H1 (cell line): ENCODE measurements around the gene DLX4. TPM values are rescaled to one million over a fixed set of nuclear protein-coding genes. Genes with fewer than 3 reads are reported as not detected.

Experiments used
- EP300 ChIP-seq, 2 experiments: IDR thresholded peaks; 1 replicate in 1 of 2; 2 replicates in 1 of 2; pipeline ENCODE4 v1.6.1; 2011 to 2012; ENCODE audit warnings: low read depth in 2 of 2, low read length in 2 of 2, mild to moderate bottlenecking in 2 of 2, borderline replicate concordance in 1 of 2, inconsistent platforms in 1 of 2, moderate library complexity in 1 of 2
- GABPA ChIP-seq: IDR thresholded peaks from 2 replicates; pipeline ENCODE4 v1.6.1; 2011; ENCODE audit warnings: mild to moderate bottlenecking, low read length, moderate library complexity, borderline replicate concordance; ENCODE audit not compliant: insufficient read depth
- MAFK ChIP-seq: IDR thresholded peaks from 2 replicates; pipeline ENCODE4 v1.6.1; 2012; ENCODE audit warnings: low read depth, mild to moderate bottlenecking, improper control_type of control experiment, low read length
- YY1 ChIP-seq: IDR thresholded peaks from 2 replicates; pipeline ENCODE4 v1.6.1; 2011; ENCODE audit warnings: low read depth, mild to moderate bottlenecking, low read length
- polyA plus RNA-seq, 7 experiments: library from polyadenylated mRNA; depleted of rRNA in 3 of 7; stranded (reverse) in 5 of 7; unstranded in 2 of 7; fragments of >200 nt in 5 of 7; fragments of 200-250 nt in 2 of 7; gene quantifications; 1 replicate in 5 of 7; 2 replicates in 1 of 7; 4 replicates in 1 of 7; pipeline versions ENCODE4 v1.2.1 to v1.2.3, GENCODE V29; 2011 to 2013; ENCODE audit warnings: missing spikeins in 2 of 7, mixed read lengths in 2 of 7
- total RNA-seq: library from RNA; stranded (reverse); fragmentation: NEBNext Ultra II Directional; extraction: Animal tissue kit (Norgen Biotek cat#: 25700); gene quantifications from 2 replicates; pipeline ENCODE4 v1.2.1, GENCODE V29; 2021
- TF ChIP-seq, protein P1 (sequence below): IDR thresholded peaks from 2 replicates; pipeline ENCODE4 v1.6.1; 2011; ENCODE audit warnings: low read length, improper control_type of control experiment

Gene DLX4
- total and polyA plus RNA-seq, 2 of the 8 experiments (the other 6 are each of a cell fraction or from before 2014, with no cell fraction given) = 0.67 to 0.80 TPM

DNA sequence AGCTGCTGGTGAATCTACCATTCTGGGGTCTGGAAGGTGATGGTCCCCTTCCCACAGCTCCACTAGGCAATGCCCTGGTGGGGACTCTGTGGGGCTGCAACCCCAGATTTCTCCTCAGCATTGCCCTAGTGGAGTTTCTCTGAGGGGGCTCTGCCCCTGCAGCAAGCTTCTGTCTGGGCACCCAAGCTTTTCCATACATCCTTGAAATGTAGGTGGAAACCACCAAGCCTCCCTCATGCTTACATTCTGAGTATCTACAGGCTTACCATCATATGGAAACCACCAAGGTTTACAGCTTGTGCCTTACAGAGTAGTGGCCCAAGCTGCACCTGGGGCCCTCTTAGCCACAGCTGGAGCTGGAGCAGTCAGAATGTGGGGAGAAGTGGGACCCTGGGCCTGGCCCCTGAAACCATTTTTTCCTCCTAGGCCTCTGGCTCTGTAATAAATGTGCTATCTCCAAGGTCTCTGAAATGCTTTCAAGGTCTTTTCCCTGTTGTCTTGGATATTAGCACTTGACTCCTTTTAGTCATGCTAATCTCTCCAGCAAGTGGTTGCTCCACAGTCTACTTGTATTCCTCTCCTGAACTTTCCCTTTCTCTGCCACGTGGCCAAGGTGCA is 45.6 kb downstream of the DLX4 start (continued):
- no peak for TF ChIP-seq EP300 (IDR thresholded peaks at IDR 0.05; ENCODE audit: borderline replicate concordance in 1 of 2, low read depth in 2 of 2, low read length in 2 of 2)
- TF ChIP-seq YY1 = no peak
- no peak for TF ChIP-seq GABPA
- TF ChIP-seq, protein P1, sequence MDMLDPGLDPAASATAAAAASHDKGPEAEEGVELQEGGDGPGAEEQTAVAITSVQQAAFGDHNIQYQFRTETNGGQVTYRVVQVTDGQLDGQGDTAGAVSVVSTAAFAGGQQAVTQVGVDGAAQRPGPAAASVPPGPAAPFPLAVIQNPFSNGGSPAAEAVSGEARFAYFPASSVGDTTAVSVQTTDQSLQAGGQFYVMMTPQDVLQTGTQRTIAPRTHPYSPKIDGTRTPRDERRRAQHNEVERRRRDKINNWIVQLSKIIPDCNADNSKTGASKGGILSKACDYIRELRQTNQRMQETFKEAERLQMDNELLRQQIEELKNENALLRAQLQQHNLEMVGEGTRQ = no peak
- TF ChIP-seq MAFK = no peak
